HCEC 1CT (cell line): Measurements from ENCODE around the gene PINK1.
"Not testable (repeated sequence)": the region's sequence is repeated elsewhere in the genome, so short reads cannot be mapped to it uniquely, and the experiment has no call there.

Experiments
- DNase-seq: peaks from one replicate; pipeline ENCODE4 v3.0.0-alpha.2; 2017

The PINK1 gene

GRCh38 chr1:20648438-20648837 is 15.2 kb downstream of the PINK1 start:
- DNase-seq, result no peak

- DNase-seq, result no peak
These were observed 15.7 kb downstream of the PINK1 start for GRCh38 chr1:20648946-20649345.

- no peak for DNase-seq
These were observed 19.0 kb downstream of the PINK1 start for GRCh38 chr1:20652300-20652699.

DNA sequence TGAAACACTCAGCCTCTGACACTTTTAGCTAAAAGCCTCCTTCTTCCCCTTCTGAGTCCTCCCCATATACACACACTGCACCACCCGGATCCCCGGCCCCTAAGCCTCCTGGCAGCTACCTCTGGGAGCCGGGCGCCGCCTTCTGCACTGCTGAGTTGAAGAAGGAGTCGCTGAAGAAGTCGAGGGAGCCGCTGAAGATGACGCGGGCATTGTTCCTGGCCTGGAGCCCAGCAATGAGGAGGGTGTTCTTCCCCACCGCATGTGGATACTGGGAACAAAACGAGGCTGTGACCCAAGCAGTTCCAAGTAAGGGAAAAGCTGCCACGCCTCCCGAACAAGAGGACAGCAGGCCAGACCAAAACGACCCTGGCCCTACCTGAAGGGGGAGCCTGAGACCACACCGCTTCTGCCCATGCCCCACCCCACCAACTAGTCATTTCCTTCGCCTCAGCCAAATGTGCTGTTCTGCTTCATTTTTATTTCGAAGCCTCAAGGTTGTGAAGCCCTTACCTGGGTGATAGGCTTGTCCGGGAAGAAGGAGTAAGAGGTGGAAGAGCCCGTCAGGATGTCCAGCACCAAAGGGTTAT is 20.9 kb downstream of the PINK1 start:
- DNase-seq, result no peak

DNA sequence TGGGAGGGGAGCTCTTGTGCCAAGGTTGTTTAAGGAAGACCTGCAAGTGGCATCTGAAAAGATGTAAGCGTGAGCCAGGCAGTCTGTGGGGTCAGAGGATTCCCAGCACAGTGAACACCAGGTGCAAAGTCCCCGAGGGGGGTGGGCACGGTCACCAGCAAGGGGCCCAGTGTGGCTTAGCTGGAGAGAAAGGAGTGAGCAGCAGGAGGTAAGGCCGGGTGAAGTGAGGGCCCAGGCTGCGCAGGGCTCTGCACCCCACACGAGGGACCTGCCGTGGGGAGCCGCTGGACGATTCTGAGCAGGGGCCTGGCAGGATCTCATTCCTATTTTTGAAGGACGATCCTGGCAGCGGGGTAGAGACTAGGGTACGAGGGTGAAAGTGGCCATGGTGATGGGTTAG is 23.8 kb downstream of the PINK1 start:
- no peak for DNase-seq

DNA sequence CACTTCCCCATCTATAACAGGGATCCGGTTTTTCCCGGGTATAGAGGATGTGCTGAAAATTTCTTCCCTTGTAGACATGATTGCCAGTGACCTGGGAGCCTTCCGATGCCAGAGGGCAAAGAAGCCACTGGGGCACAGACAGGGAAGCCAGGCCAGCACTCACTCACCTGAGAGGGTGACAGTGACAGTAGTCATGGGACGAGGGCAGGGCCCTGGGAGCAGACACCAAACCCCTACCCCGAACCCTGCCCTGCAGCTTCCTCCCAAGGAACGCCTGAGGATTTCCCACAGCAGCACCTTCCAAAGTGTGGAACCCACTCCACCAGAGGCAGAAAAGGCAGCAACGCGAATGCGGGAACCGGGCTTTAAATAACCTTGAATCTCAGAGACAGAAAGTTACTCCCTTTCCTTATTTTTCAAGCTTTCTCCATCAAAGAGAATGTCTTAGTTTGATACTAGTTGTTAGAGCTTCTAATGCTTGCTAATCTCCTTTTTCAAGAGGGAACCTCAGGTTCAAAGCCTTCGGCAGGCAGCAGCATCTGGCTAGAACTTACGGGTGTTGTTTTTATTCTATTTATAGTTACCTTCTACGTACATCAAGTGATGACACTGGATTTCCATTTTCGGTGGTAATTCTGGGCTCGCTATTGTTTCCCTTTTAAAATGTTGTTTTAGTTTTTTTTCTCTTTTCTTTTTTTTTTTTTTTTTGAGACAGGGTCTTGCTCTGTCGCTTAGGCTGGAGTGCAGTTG is 25.1 kb downstream of the PINK1 start:
- DNase-seq, result no peak

DNA sequence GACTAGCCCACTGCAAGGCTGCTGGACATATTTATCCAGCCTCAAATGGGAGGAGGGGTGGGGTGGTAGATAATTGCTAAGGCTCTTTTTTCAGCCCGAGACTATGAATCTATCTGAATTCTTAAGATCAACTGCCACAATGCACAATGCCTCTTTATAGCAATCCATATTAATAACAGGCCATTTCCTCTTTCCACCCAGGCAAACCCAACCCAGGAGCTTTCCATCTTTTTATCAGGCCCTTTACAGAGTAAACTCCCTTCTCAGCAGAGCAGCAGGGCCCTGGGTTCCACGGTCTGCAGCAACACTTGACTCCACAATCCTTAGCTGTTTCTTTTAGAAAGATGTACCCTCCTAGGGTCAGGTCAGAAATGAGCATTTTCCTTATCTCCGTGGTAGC is 27.1 kb downstream of the PINK1 start:
- no peak for DNase-seq

- no peak for DNase-seq
These were observed 27.6 kb downstream of the PINK1 start for GRCh38 chr1:20660847-20661206.

DNA sequence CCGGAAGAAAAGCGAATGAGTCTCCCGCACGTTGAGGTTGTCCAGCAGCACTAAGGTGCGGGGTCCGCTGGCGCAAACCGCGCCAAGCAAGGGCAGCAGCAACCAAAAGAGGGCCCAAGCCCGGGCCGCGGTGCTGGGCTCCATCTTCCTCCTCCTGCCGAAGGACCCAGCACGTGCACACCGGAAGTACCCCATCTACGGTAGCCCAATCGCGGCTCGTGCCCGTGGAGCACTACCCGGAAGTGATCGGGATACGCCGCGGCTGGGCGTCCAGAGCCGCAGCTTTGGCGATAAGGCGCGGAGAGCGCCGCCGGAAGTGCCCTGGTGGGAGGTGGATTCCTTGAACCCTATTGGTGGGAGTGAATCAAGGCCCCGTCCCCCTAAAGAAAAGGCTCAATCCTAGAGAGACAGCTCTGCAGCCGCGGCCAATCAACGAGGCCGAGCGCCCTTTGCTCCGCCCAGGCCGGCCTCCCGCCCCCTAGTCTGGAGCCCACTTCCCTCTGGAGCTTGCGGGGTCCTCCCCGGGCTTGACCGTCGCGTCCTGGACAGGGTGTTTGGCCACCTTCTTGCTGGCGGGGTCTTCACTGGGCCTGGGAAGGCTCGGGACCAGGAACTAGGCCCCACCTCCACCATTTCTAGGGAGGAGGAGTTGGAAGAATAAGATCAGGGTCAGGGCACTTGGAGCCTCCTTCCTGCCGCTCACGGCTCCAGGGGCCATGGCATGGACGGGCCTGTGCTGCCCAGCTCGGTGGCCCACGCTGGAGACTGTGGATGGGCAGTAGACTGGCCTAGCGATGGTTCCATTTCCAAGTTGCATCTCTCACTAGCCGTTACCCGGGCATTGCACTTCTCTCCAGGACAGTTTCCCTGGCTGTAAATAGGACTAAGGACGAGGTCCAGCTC is 28.2 kb downstream of the PINK1 start, which contains the start of gene DDOST:
Gene DDOST (minus strand): TSS at position 163 of the 903 bp plus-strand sequence. CDS start 19 bp downstream, at position 144.
- peak; percentile 97 for DNase-seq

GRCh38 chr1:20662110-20662475 is 28.8 kb downstream of the PINK1 start:
- no peak for DNase-seq

- DNase-seq, result no peak
These were observed 30.1 kb downstream of the PINK1 start for GRCh38 chr1:20663365-20663764.

DNA sequence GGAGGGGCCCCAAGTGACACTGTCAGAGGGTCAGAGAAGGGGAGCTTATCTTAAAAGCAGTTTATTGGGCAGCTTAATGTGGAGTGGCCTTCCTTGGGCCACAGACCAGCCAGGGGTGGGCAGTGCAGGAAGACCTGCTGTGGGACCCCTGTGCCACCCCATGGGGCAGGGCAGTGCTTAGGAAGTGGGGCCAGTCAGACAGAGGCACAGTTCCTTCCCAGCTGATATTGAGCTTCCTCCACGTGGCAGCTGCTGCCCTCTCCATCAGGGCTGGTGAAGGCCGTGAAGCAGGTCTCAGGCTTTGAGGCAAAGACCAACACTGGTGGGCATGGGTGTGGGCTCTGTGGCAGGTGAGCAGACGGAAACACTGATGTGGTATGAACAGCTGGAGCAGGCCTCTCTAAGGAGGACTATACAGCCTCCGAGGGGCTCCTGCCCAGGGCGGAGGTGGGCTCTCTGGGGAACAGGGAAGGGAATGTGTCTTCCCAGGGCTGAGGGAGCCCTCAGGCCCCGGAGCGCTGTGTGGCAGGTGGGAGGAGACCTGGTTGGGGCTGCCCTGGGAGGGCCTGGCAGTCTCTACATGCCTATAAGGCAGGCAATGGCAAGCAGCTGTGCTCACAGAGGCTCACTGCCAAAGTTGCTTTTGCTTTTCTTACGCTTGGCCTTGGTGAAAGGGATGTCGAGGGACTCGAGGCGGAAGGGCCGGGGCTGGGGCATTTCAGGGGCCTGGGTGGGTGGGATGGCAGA is 30.9 kb downstream of the PINK1 start:
- DNase-seq, result no peak

- no peak for DNase-seq
These were observed 32.5 kb downstream of the PINK1 start for GRCh38 chr1:20665726-20666125.

- DNase-seq, result no peak
These were observed 32.9 kb downstream of the PINK1 start for GRCh38 chr1:20666146-20666545.

DNA sequence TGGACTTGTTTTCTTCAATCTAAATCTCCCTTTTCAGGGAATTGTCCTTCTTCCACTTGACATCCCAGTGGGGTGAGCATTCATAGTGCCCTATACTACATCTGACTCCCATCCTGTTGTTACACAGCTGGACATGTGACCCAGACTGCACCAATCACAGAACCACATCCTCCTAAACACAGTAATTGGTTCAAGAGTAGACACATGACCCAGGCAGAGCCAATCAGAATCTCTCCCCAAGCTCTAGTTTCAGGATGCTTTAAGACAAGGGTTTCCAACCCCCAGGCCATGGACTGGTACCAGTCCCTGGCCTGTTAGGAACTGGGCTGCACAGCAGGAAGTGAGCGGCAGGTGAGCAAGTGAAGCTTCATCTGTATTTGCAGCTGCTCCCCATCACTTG is 33.5 kb downstream of the PINK1 start:
- DNase-seq, result peak; percentile 3

GRCh38 chr1:20668581-20668980 is 35.3 kb downstream of the PINK1 start:
- no peak for DNase-seq

- DNase-seq, result no peak
These were observed 37.7 kb downstream of the PINK1 start for GRCh38 chr1:20670936-20671335.

DNA sequence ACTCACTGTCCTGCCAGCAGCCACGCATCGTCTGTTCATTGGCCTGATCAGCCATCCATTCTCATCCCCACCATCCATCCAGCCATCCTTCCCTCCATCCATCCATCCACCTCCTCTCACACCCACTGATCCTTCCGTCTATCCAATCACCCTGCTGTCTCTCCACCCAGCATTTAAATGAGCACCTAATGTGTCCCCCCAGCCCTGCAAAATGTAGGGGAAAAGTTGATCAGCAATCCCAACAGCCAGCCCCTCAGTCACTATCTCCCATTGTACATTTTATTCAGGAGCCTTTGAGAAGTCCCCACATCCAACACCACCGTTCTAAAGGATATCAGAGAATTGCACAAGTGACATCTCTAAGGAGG is 39.0 kb downstream of the PINK1 start:
- no peak for DNase-seq

DNA sequence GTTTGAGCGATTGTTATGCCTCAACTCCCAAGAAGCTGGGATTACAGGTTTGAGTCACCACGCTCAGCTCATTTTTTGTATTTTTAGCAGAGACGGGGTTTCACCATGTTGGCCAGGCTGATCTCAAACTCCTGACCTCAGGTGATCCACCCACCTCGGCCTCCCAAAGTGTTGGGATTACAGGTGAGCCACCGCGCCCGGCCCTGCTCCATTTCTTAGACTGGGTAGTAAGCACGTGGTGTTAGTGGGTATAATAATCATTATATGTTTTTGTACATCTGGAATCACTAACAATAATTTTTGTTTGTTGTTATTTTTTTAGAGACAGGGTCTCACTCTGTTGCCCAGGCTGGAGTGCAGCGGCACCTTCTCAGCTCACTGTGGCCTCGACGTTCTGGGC is 40.4 kb downstream of the PINK1 start:
- not testable (repeated sequence) for DNase-seq

- DNase-seq, result no peak
These were observed 45.3 kb downstream of the PINK1 start for GRCh38 chr1:20678599-20678998.

- no peak for DNase-seq
These were observed 47.0 kb downstream of the PINK1 start for GRCh38 chr1:20680269-20680668.

DNA sequence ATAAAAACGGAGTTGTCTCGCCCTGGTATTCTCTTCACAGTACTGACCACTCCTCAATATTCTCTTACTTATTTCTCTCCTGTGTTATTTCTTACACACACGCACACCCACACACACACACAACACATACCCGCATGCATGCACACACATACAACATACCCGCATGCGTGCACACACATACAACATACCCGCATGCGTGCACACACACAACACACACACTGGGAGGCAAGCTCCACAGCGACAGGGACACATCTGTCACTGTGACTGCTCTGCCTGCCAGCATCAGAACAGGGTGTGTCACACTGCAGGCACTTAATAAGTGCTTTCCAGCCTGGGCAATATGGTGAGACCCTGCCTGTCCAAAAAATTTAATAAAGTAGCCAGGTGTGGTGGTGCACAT is 48.7 kb downstream of the PINK1 start:
- DNase-seq, result no peak

- no peak for DNase-seq
These were observed 49.4 kb downstream of the PINK1 start for GRCh38 chr1:20682571-20683236.
